Muscle layer of duodenum (tissue), 2 donors: Measurements from ENCODE around the gene GNPAT.

Source experiments
- H3K27ac ChIP-seq: one replicate; pipeline ENCODE4 v1.7.0; 2013; ENCODE audit warnings: mild to moderate bottlenecking, low read length
- H3K27me3 ChIP-seq: one replicate; pipeline ENCODE4 v1.7.0; 2013; ENCODE audit warnings: low read depth, mild to moderate bottlenecking, control low read depth, low read length
- H3K36me3 ChIP-seq, 2 donors: one replicate each; pipeline ENCODE4 v1.7.0; 2013; ENCODE audit warnings: low read length in 2 of 2, control low read depth in 1 of 2, mild to moderate bottlenecking in 1 of 2; ENCODE audit not compliant: insufficient read depth in 2 of 2, control insufficient read depth in 1 of 2
- H3K4me1 ChIP-seq, 2 donors: one replicate each; pipeline ENCODE4 v1.7.0; 2013; ENCODE audit warnings: low read length in 2 of 2, mild to moderate bottlenecking in 2 of 2, control low read depth in 1 of 2, moderate library complexity in 1 of 2; ENCODE audit not compliant: insufficient read depth in 2 of 2, control insufficient read depth in 1 of 2
- H3K4me3 ChIP-seq, 2 donors: one replicate each; pipeline ENCODE4 v1.7.0; 2013; ENCODE audit warnings: low read length in 2 of 2, low read depth in 1 of 2, mild to moderate bottlenecking in 1 of 2
- H3K9me3 ChIP-seq, 2 donors: one replicate each; pipeline ENCODE4 v1.7.0; 2013; ENCODE audit warnings: low read length in 2 of 2, control low read depth in 1 of 2, mild to moderate bottlenecking in 1 of 2; ENCODE audit not compliant: control insufficient read depth in 1 of 2
- donor health status: healthy.

The GNPAT gene

DNA sequence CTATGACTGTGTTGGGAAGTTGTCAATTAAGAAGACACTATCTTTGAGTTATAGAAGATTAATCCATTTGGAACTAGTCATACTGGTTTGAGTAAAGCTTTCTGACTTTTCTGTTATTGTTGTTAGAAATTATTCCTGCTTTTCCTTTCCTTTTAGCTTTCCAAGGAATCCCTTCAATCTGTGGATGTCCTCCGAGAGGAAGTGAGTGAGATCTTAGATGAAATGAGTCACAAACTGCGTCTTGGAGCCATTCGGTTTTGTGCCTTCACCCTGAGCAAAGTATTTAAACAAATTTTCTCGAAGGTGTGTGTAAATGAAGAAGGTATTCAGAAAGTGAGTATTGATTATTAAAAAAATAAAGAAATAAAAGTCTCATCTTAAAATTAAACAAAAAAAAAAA, 19.3 kb downstream of the GNPAT start:
- H3K27me3 ChIP-seq, result no peaks in the 10 kb centered on the region
- no peaks in the 10 kb centered on the region for H3K9me3 ChIP-seq
- H3K27ac ChIP-seq, result no peak overlapping the region
- H3K36me3 ChIP-seq, result peaks cover 35 to 70% of the 10 kb centered on the region in 2 donors
- H3K4me1 ChIP-seq, result no peaks in the 10 kb centered on the region
- H3K4me3 ChIP-seq, result no peak overlapping the region

DNA sequence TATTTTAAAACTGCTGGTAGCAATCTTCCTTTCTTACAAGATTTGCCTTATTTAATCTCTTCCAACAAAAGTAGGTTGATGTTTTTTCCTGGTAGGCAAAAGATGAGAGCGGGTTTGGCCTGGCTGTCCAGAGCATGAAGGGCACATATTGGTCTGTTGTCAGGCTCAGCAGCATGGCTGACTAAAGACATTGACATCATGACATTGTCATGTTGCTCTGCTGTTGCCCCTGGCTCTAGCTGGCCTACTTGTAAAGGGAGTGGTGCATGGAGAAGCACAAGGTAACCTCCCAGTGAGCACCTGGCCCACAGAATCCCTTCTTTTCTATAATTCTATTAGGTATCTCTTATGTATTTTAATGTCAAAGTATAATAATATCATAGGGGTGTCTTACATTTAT, 23.6 kb downstream of the GNPAT start:
- peaks cover 42 to 80% of the 10 kb centered on the region in 2 donors for H3K36me3 ChIP-seq

DNA sequence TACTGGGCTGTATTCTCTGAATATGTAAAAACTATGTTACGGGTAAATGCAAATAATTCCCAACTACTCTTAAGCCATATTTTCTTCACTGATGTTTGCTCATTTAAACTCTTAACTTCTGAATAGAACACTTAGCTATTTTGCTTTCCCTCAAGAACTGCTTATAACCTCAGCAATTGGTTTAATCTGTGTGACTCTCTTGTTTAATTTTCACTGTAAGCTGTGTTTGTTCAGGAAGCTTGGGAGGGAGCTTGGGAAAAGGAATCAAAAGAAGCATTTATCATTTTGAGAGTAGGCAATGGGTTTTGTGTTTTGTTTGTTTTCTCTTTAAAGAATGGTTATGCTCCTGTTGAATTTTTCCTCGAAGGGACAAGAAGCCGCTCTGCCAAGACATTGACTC, 24.4 kb downstream of the GNPAT start:
- Histone ChIP-seq H3K27ac (no peak overlapping the region), H3K4me3 (no peak overlapping the region), H3K27me3 (no peaks in the 10 kb centered on the region), H3K9me3 (no peaks in the 10 kb centered on the region), H3K36me3 (peaks cover 40 to 80% of the 10 kb centered on the region in 2 donors), H3K4me1 (no peaks in the 10 kb centered on the region)

More for the DNA sequence above, 23.6 kb downstream of the GNPAT start:
- H3K4me1 ChIP-seq, result no peaks in the 10 kb centered on the region
- H3K27ac ChIP-seq, result no peak overlapping the region
- no peaks in the 10 kb centered on the region for H3K27me3 ChIP-seq
- no peaks in the 10 kb centered on the region for H3K9me3 ChIP-seq
- no peak overlapping the region for H3K4me3 ChIP-seq

DNA sequence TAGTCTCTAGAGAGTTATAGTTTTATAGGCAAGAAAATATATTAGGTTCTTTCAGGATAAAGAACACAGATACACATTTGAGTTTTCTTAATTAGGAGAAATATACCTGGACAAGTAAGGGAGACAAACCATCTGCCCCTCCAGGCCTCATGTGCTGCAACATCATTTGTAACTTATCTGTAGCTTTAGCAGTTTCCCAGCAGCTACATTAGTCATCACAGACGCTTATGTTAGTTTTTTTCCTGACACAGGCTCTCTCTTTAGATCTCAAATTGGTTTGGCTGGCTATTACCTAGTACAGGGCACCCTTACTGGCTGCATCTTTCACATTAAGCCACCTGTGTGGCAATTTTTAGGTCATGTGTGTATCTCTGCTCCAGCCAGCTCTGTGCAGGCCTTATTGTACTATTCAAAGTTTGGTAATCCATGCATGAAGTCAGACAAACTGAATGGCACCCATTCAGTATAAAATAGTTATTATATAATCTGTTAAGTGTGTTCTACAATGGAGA, 25.9 kb downstream of the GNPAT start:
- Histone ChIP-seq H3K4me1 (no peaks in the 10 kb centered on the region), H3K27me3 (no peaks in the 10 kb centered on the region), H3K9me3 (no peaks in the 10 kb centered on the region), H3K36me3 (peaks cover 50 to 81% of the 10 kb centered on the region in 2 donors), H3K4me3 (no peak overlapping the region), H3K27ac (no peak overlapping the region)

DNA sequence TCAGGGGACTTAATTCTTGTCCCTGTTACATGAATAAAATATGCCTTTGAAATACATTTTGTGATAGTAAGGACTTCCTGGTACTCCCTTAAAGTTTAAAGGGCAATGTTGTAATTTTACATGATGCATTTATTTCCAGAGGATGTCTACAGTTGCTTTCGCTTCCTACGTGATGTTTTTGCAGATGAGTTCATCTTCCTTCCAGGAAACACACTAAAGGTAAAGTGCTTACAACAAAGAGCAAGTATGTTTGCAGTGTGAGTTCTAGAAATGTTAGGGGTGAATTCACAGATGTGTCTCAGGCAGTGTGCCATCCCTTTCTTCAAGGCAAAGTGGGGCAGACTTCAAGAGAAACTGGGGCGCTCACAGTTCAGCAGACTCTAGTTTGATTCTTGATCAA, 31.2 kb downstream of the GNPAT start:
- no peaks in the 10 kb centered on the region for H3K9me3 ChIP-seq
- H3K36me3 ChIP-seq, result peaks cover 52 to 80% of the 10 kb centered on the region in 2 donors
- H3K27me3 ChIP-seq, result no peaks in the 10 kb centered on the region
- no peak overlapping the region for H3K4me3 ChIP-seq
- no peaks in the 10 kb centered on the region for H3K4me1 ChIP-seq
- no peak overlapping the region for H3K27ac ChIP-seq

DNA sequence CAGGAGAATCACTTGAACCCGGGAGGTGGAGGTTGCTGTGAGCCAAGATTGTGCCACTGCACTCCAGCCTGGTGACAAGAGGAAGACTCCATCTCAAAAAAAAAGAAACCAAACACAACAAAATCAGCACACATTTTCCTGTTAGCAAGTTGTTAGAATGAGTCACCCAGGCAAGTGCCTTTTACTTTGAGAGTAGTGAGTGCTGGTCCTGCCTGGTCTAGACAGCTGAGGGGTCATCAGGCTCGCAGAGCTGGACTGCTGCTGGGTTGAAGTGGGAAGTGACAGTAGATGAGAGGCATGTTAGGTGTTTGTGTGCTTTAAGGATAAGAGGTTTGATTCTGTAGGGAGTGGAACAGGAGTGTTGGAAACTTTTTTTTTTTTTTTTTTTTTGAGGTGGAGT, 31.9 kb downstream of the GNPAT start:
- no peaks in the 10 kb centered on the region for H3K9me3 ChIP-seq
- no peak overlapping the region for H3K4me3 ChIP-seq
- H3K27ac ChIP-seq, result no peak overlapping the region
- peaks cover 52 to 78% of the 10 kb centered on the region in 2 donors for H3K36me3 ChIP-seq
- H3K27me3 ChIP-seq, result no peaks in the 10 kb centered on the region
- no peaks in the 10 kb centered on the region for H3K4me1 ChIP-seq

DNA sequence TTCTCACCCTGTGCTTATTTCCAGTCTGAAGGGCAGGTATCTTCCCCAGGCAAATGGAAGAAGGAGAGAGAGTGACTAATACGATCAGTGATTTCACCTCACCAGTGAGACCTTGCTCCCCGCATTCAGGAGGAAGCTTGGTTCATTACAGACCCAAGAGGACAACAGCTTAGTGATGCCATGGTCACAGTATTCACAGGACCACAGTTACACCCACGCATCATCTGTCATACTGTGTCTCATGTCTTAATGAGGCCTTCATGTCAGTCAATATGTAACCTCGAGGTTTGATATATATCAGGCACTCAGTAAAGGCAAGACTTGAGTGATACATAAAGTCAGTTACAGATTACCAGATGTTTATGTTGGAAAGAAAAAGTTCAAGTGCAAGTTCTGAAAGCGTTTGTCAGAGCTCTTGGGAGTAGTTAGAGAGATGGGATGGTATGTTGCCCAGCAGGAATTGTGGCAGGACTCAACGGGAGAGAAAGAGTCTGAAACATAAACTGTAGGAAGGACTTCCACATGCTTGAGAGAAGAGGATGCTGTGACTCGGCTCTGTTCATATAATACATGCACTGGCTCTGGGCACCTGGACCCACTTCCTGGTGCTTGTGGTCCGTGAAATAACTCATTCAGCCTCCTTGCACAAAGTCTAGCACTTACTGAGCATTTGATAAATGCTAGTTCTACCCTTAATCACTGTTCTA, 33.3 kb downstream of the GNPAT start:
- H3K9me3 ChIP-seq, result no peaks in the 10 kb centered on the region
- no peak overlapping the region for H3K4me3 ChIP-seq
- H3K4me1 ChIP-seq, result peaks cover 0 to 2% of the 10 kb centered on the region in 2 donors
- H3K36me3 ChIP-seq, result peaks cover 55 to 78% of the 10 kb centered on the region in 2 donors
- H3K27me3 ChIP-seq, result no peaks in the 10 kb centered on the region
- no peak overlapping the region for H3K27ac ChIP-seq

DNA sequence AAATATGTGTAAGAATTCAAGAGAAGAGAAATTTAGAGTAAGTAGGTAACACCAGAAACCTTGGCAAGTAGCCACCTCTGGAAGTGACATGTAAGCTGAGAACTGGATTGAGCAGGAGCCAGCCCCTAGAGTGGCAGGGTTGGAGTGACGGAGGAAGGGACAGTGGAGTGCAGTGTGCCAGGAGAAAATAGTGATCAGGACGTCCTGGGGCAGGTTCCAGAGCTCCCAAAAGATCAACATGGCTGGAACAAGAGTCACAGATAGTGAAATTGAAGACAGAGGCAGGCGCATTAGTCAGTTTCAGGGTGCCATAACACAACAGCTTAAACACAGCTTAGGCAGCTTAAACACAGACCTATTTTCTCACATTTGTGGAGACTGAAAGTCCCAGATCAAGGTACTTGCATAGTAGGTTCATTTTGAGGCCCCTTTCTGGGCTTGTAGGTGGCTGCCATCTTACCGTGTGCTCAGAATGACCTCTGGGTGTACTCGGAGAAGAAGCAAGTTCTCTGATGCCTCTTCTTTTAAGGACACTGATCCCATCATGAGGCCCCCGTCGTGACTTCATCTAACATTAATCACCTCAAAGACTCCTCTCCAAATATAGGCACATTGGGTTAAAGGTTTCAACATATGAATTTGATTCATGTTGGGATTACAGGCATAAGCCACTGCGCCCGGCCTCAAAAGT, 37.2 kb downstream of the GNPAT start:
- Histone ChIP-seq H3K27me3 (no peaks in the 10 kb centered on the region), H3K4me3 (no peak overlapping the region), H3K9me3 (no peaks in the 10 kb centered on the region), H3K27ac (no peak overlapping the region), H3K36me3 (peaks cover 38 to 51% of the 10 kb centered on the region in 2 donors), H3K4me1 (peaks cover 0 to 2% of the 10 kb centered on the region in 2 donors)

DNA sequence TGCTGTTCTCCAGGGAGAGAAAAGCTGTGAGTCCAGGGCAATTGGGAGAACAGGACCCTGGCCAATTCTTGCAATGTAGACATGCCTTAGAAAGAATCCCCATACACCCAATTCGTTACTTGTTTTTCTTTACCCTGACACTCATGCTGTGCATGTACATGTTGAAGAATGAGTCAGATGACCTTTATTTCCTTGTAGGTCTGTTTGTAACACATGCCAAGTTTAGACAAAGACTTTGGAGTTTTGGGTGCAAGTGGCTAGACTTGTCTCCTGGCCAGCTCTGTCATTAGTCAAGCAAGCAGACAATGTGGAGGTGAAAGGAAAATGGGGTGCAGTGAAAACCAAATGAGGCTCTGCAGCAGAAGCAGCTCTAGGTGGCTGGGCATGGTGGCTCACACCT, 38.1 kb downstream of the GNPAT start:
- Histone ChIP-seq H3K27ac (no peak overlapping the region), H3K27me3 (no peaks in the 10 kb centered on the region), H3K9me3 (no peaks in the 10 kb centered on the region), H3K36me3 (peaks cover 32 to 44% of the 10 kb centered on the region in 2 donors), H3K4me1 (peaks cover 0 to 2% of the 10 kb centered on the region in 2 donors), H3K4me3 (no peak overlapping the region)

DNA sequence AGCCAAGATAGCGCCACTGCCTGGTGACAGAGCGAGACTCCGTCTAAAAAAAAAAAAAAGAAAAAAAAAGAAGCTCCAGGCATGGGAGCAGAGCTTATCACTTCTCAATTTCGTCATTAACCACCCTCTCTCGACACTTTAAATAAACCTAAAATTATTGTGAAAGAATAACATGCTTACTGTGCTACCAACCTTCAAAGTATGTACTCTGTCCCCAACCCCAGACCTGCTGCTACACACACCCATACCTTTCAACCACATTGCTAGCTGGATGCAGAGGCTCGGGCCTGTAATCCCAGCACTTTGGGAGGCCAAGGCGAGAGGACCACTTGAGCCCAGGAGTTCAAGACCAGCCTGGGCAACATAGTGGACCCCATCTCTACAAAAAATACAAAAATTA, 38.7 kb downstream of the GNPAT start:
- H3K4me3 ChIP-seq, result no peak overlapping the region
- H3K36me3 ChIP-seq, result peaks cover 26 to 38% of the 10 kb centered on the region in 2 donors
- H3K4me1 ChIP-seq, result peaks cover 0 to 2% of the 10 kb centered on the region in 2 donors
- H3K27ac ChIP-seq, result no peak overlapping the region
- no peaks in the 10 kb centered on the region for H3K27me3 ChIP-seq
- H3K9me3 ChIP-seq, result no peaks in the 10 kb centered on the region

DNA sequence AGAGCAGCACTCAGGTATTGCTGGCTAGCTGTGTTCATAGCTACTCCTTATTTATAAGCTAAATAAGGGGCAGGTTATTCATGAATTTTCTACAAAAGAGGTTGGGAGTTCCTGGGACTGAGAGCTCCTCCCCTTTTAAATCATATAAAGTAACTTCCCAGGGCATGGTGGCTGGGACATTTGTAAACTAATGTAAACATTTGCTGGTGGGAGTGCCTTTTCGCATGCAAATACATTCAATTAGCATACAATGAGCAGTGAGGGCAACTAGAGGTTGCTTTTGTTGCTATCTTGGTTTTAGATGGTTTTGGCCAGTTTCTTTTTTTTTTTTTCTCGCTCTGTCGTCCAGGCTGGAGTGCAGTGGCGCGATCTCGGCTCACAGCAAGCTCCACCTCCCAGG, 43.4 kb downstream of the GNPAT start:
- no peaks in the 10 kb centered on the region for H3K4me1 ChIP-seq
- no peak overlapping the region for H3K4me3 ChIP-seq
- no peaks in the 10 kb centered on the region for H3K9me3 ChIP-seq
- H3K27me3 ChIP-seq, result no peaks in the 10 kb centered on the region
- no peak overlapping the region for H3K27ac ChIP-seq
- no peaks in the 10 kb centered on the region for H3K36me3 ChIP-seq
